HepG2 (cell line): ENCODE data around the gene ZNF575. TPM values are rescaled to one million over a fixed set of nuclear protein-coding genes. Genes with fewer than 3 reads are reported as not detected.
A peak's percentile ranks its signal among the peaks of the same experiment; 100 is the strongest.

Experiments
- CENPBD1 ChIP-seq: sonication (generic); formaldehyde crosslinking; IDR thresholded peaks from 2 replicates; pipeline ENCODE4 v1.8.0; 2022; ENCODE audit warnings: missing genetic modification reagents, low read depth, mild to moderate bottlenecking, borderline replicate concordance
- CTCF ChIP-seq: sonication (generic); formaldehyde crosslinking; IDR thresholded peaks from 2 replicates; pipeline ENCODE4 v1.5.0; 2020; ENCODE audit warnings: mild to moderate bottlenecking, missing genetic modification reagents, moderate library complexity
- FOXP1 ChIP-seq, 2 experiments: fragments of 450-650 bp in 1 of 2; IDR thresholded peaks; 2 replicates each; pipeline ENCODE4 v1.6.1; 2017 to 2018; ENCODE audit warnings: antibody characterized with exemption in 1 of 2
- KLF6 ChIP-seq: IDR thresholded peaks from 2 replicates; pipeline ENCODE4 v1.8.0; 2016; ENCODE audit warnings: missing biosample characterization, missing genetic modification reagents
- KMT2B ChIP-seq: IDR thresholded peaks from 2 replicates; pipeline ENCODE4 v1.6.1; 2016; ENCODE audit warnings: missing genetic modification reagents, missing compliant biosample characterization
- MTF1 ChIP-seq: sonication (generic); formaldehyde crosslinking; IDR thresholded peaks from 2 replicates; pipeline ENCODE4 v1.5.0; 2020; ENCODE audit warnings: missing genetic modification reagents
- REPIN1 ChIP-seq: sonication (generic); formaldehyde crosslinking; IDR thresholded peaks from 2 replicates; pipeline ENCODE4 v1.8.0; 2022; ENCODE audit warnings: missing genetic modification reagents, low read depth, mild to moderate bottlenecking, borderline replicate concordance
- TEAD3 ChIP-seq: optimal IDR thresholded peaks from 2 replicates; pipeline ENCODE3; 2016; ENCODE audit warnings: borderline replicate concordance
- THYN1 ChIP-seq: sonication (generic); formaldehyde crosslinking; IDR thresholded peaks from 2 replicates; pipeline ENCODE4 v1.8.1; 2023; ENCODE audit warnings: low read depth, mild to moderate bottlenecking, moderate library complexity, missing genetic modification reagents, borderline replicate concordance
- ZNF263 ChIP-seq: sonication (generic); formaldehyde crosslinking; IDR thresholded peaks from 2 replicates; pipeline ENCODE4 v1.4.0; 2020; ENCODE audit warnings: missing genetic modification reagents
- ZNF329 ChIP-seq: sonication (generic); formaldehyde crosslinking; IDR thresholded peaks from 2 replicates; pipeline ENCODE4 v1.9.0; 2021; ENCODE audit warnings: low read depth, mild to moderate bottlenecking, missing genetic modification reagents
- ZNF44 ChIP-seq: sonication (generic); formaldehyde crosslinking; IDR thresholded peaks from 2 replicates; pipeline ENCODE4 v1.5.1; 2020; ENCODE audit warnings: mild to moderate bottlenecking, missing genetic modification reagents
- ZNF607 ChIP-seq: sonication (generic); formaldehyde crosslinking; IDR thresholded peaks from 2 replicates; pipeline ENCODE4 v1.5.1; 2020; ENCODE audit warnings: missing genetic modification reagents, mild to moderate bottlenecking, borderline replicate concordance
- ZNF616 ChIP-seq: sonication (generic); formaldehyde crosslinking; IDR thresholded peaks from 2 replicates; pipeline ENCODE4 v1.5.0; 2020; ENCODE audit warnings: low read depth, mild to moderate bottlenecking, missing genetic modification reagents
- ZSCAN20 ChIP-seq: sonication (generic); formaldehyde crosslinking; IDR thresholded peaks from 2 replicates; pipeline ENCODE4 v1.4.0; 2020; ENCODE audit warnings: missing genetic modification reagents, mild to moderate bottlenecking, borderline replicate concordance
- polyA plus RNA-seq, 8 experiments: library from polyadenylated mRNA; depleted of rRNA in 3 of 8; stranded (reverse) in 7 of 8; unstranded in 1 of 8; fragments of >200 nt; fragmentation: Illumina TruSeq in 4 of 8; extraction: Trizol in 4 of 8; gene quantifications; 2 replicates each; pipeline versions ENCODE4 v1.2.1 to v1.2.3, GENCODE V29; 2011 to 2016; ENCODE audit warnings: low read depth in 4 of 8, missing spikeins in 1 of 8, mixed read lengths in 1 of 8; ENCODE audit not compliant: insufficient read depth in 1 of 8
- total RNA-seq, 5 experiments: library from RNA; depleted of rRNA; stranded (reverse); fragments of >200 nt; fragmentation: Illumina TruSeq; extraction: Trizol; gene quantifications; 2 replicates each; pipeline ENCODE4 v1.2.3, GENCODE V29; 2016; ENCODE audit warnings: low read depth in 1 of 5
- TF ChIP-seq, protein P1 (sequence below): sonication (generic); formaldehyde crosslinking; IDR thresholded peaks from 2 replicates; pipeline ENCODE4 v1.8.1; 2023; ENCODE audit warnings: mild to moderate bottlenecking, missing genetic modification reagents
- TF ChIP-seq, protein P2 (sequence below): sonication (generic); formaldehyde crosslinking; IDR thresholded peaks from 2 replicates; pipeline ENCODE4 v1.4.0; 2020; ENCODE audit warnings: missing genetic modification reagents
- TF ChIP-seq, protein P3 (sequence below): sonication (generic); formaldehyde crosslinking; conservative IDR thresholded peaks from 2 replicates; pipeline ENCODE4 v1.5.0; 2020; ENCODE audit warnings: missing genetic modification reagents
- TF ChIP-seq, protein P4 (sequence below): sonication (generic); formaldehyde crosslinking; IDR thresholded peaks from 2 replicates; pipeline ENCODE4 v1.4.0; 2020; ENCODE audit warnings: missing genetic modification reagents

ZNF575 gene
- total and polyA plus RNA-seq, 2 of the 13 experiments (the other 11 are each of a cell fraction or from before 2014, with no cell fraction given) = 0.17 to 0.27 TPM

DNA sequence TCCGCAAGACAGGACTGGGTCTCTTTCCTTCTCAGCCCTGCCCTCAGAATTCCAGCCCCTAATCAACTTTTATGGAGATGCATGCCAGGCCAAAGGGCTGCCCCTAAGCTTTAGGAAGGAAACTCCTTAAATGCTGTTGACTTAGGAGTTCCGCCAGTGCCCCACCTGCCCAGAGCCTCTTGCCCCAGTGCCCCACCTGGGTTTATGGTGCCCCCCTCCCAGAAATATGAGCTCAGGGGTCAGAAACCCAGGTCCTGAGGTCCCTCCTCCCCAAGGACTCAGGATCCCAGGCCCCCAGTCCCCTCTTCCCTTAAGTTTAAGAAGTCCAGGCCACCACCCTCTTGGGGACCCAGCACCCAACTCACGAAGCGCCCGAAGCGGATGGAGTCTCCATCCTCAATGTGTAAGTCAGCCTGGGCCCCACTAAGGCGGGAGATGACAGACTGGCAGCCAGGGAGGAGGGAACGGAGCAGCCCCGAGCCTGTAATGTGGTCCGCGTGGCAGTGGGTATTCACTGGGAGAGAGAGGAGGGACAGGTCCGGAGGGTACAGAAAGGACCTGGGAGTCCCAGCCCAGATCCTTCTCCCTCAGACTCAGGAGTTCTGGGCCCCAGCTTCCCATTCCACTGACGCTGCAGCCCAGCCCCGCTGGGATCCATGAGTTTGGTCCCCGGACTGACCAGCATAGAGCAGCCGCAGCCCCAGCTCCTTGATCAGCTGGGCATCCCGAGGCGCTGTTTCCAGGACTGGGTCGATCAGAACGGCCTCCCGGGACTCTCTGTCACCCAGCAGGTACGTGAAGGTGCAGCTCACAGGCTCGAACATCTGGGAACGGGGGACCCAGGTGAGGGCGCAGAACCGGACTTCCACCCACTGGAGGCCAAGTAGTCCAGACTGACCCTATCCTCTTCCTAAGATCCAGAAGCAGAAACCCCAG is 6.9 kb upstream of the ZNF575 start (continued):
- no peak for TF ChIP-seq ZNF329 (CRISPR knock-in tag)
- peak; percentile 24; the same call in 1 of the 2 replicates for TF ChIP-seq ZNF44 (CRISPR knock-in tag)
- no peak for TF ChIP-seq TEAD3 (CRISPR knock-in tag)
- 0 out of 2 replicates have a peak, but pooled peaks have one; percentile 9 for TF ChIP-seq CTCF (CRISPR knock-in tag)
- TF ChIP-seq ZNF616 (CRISPR knock-in tag) = no peak
- TF ChIP-seq, protein P1, sequence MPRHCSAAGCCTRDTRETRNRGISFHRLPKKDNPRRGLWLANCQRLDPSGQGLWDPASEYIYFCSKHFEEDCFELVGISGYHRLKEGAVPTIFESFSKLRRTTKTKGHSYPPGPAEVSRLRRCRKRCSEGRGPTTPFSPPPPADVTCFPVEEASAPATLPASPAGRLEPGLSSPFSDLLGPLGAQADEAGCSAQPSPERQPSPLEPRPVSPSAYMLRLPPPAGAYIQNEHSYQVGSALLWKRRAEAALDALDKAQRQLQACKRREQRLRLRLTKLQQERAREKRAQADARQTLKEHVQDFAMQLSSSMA (CRISPR knock-in tag) = 0 out of 2 replicates have a peak, but pooled peaks have one; percentile 10
- 0 out of 2 replicates have a peak, but pooled peaks have one; percentile 13 for TF ChIP-seq KMT2B (CRISPR knock-in tag)
- no peak for TF ChIP-seq CENPBD1
- no peak for TF ChIP-seq ZNF607
- TF ChIP-seq FOXP1 (IDR thresholded peaks at IDR 0.05) = no peak
- TF ChIP-seq FOXP1 (CRISPR knock-in tag; IDR thresholded peaks at IDR 0.05) = no peak
- no peak for TF ChIP-seq MTF1
- TF ChIP-seq ZSCAN20 = no peak
- TF ChIP-seq, protein P2, sequence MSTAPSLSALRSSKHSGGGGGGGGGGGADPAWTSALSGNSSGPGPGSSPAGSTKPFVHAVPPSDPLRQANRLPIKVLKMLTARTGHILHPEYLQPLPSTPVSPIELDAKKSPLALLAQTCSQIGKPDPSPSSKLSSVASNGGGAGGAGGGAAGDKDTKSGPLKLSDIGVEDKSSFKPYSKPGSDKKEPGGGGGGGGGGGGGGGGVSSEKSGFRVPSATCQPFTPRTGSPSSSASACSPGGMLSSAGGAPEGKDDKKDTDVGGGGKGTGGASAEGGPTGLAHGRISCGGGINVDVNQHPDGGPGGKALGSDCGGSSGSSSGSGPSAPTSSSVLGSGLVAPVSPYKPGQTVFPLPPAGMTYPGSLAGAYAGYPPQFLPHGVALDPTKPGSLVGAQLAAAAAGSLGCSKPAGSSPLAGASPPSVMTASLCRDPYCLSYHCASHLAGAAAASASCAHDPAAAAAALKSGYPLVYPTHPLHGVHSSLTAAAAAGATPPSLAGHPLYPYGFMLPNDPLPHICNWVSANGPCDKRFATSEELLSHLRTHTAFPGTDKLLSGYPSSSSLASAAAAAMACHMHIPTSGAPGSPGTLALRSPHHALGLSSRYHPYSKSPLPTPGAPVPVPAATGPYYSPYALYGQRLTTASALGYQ = no peak
- TF ChIP-seq ZNF263 (CRISPR knock-in tag) = peak; percentile 48; the same call in 1 of the 2 replicates
- TF ChIP-seq, protein P3, sequence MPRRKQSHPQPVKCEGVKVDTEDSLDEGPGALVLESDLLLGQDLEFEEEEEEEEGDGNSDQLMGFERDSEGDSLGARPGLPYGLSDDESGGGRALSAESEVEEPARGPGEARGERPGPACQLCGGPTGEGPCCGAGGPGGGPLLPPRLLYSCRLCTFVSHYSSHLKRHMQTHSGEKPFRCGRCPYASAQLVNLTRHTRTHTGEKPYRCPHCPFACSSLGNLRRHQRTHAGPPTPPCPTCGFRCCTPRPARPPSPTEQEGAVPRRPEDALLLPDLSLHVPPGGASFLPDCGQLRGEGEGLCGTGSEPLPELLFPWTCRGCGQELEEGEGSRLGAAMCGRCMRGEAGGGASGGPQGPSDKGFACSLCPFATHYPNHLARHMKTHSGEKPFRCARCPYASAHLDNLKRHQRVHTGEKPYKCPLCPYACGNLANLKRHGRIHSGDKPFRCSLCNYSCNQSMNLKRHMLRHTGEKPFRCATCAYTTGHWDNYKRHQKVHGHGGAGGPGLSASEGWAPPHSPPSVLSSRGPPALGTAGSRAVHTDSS (CRISPR knock-in tag) = no peak
- no peak for TF ChIP-seq THYN1 (CRISPR knock-in tag)
- TF ChIP-seq, protein P4, sequence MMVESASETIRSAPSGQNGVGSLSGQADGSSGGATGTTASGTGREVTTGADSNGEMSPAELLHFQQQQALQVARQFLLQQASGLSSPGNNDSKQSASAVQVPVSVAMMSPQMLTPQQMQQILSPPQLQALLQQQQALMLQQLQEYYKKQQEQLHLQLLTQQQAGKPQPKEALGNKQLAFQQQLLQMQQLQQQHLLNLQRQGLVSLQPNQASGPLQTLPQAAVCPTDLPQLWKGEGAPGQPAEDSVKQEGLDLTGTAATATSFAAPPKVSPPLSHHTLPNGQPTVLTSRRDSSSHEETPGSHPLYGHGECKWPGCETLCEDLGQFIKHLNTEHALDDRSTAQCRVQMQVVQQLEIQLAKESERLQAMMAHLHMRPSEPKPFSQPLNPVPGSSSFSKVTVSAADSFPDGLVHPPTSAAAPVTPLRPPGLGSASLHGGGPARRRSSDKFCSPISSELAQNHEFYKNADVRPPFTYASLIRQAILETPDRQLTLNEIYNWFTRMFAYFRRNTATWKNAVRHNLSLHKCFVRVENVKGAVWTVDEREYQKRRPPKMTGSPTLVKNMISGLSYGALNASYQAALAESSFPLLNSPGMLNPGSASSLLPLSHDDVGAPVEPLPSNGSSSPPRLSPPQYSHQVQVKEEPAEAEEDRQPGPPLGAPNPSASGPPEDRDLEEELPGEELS (CRISPR knock-in tag) = no peak
- no peak for TF ChIP-seq KLF6 (CRISPR knock-in tag)
- TF ChIP-seq REPIN1 (CRISPR knock-in tag) = peak; percentile 44; the same call in 1 of the 2 replicates
